Measurements from ENCODE around the gene ENOX1. TPM values are rescaled to one million over a fixed set of nuclear protein-coding genes. Genes with fewer than 3 reads are reported as not detected.

Gene ENOX1
- polyA plus RNA-seq, 5 donors = 5.4 to 8.7 (median 6.1) TPM

DNA sequence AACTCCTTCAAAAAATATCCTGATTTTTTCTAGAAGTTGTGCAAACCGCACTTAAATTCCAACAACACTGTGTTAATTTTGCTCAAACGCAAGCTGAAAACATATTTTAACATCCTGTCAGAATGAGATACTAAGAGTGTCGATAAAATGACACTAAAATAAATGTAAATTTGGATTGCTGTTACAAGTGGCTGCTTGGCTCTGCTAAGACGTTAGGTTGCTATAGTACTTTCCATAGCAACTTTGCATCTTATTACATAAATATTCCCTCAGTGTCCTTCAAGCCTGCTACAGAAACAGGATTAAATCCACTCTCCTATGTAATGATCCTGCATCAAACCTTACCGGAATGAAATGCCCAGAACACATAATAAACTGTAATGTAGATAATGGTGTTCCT, 471.2 kb downstream of the ENOX1 start:
- DNase-seq = no peak

GRCh38 chr13:43309311-43309710, 477.5 kb downstream of the ENOX1 start:
- DNase-seq = no peak

GRCh38 chr13:43307921-43308433, 478.8 kb downstream of the ENOX1 start:
- peak; percentile 44 to 45 for DNase-seq

DNA sequence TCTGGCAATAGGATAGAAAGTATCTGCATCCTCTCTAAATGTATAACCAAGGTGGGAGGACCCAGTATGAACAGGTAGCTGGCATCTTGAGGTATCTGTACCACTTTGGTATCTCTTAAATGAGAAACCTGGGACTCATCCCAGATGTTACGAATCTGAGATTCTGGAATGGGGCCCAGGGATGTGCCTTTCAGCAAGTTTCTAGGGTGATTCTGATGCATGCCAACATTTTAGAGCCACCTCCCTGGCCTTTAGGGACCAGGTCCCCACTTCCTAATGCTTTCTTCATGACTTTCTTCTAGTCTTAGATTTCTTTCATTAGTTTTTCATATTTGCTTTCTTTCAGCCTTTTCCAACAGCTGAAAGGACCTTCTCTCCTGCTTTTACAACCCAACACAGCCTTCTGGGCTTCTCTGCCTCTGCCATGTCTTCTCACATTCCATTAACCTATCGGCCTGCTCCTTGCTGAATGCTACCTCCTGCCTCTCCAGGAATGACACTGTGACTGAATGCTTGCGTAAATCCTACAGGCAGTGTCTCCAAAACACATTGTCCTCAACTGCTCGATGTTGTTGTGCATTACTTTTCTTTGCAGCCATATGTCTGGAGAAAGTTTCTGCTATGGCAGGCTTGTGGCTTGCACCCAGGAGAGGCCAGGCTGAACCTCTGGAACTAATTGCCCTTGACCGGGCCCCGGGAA, 479.4 kb downstream of the ENOX1 start:
- no peak for DNase-seq

DNA sequence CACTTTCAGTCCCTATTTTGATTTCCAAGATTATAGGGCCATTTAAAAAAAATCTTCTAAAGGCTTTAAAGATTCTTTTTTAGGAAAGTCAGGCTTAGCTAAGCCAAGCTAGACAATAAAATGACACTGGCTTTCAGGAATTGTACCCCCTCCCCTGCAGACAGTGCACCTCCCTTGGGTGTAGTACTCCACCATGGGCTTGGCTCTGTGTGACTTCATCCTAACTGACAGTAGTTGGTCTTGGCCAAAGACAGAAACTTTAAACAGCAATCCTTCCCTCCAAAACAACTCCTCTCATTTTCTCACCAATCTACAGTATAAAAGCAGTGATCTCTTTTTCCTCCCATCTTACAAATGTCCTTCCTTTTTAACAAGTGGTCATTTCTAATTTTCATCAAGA, 480.4 kb downstream of the ENOX1 start:
- no peak for DNase-seq

DNA sequence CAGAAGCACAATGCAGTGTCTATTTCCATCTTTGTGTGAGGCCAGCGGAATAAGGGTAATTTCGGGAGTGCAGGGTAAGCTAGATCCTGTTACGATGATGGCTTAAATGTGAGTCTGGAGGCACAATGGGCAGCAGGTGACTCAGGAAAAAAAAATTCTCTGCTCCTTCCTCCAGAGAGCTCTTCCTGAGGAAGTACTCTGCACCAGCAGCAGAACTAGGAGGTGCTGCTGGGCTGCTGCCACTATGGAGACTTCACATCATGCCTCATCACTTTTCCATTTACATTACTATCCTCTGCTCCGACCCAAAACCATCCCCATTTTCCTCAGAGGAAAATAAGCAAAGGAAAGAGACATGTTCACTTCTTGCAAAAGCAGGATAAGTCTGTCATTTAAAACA, 481.4 kb downstream of the ENOX1 start:
- no peak for DNase-seq

GRCh38 chr13:43304945-43305344, 481.8 kb downstream of the ENOX1 start:
- no peak for DNase-seq

- no peak for DNase-seq
Measured at GRCh38 chr13:43304449-43304848, 482.3 kb downstream of the ENOX1 start.

GRCh38 chr13:43303033-43303729, 483.6 kb downstream of the ENOX1 start:
- DNase-seq = peak; percentile 42 to 63

DNA sequence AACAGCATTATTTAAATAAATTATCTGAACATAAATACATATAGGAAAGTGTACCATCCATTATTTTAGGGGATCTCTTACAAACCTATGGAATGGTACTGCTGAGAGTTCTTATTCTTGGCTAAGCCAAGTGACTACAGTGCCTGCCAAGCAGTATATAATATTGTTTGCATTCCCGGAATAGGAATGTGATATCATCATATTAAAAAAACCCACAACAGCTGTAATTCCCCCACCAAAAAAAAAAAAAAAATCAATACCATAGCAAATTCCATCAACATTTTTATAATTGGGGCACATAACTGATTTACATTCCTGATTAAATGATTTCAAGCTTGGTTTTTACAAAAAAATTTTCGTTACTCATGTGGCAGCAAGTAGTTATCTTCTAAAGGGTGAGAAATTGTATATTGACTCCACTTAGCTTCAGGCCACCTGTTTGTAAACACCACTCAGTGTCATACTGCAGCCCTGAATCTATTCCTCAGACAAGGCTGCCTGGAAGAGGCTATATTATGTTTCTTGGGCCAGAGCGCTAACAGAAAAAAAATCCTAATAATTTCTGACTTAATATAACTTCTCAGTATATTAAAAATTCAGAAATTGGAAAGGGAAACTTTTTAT, 485.3 kb downstream of the ENOX1 start:
- DNase-seq = no peak

DNA sequence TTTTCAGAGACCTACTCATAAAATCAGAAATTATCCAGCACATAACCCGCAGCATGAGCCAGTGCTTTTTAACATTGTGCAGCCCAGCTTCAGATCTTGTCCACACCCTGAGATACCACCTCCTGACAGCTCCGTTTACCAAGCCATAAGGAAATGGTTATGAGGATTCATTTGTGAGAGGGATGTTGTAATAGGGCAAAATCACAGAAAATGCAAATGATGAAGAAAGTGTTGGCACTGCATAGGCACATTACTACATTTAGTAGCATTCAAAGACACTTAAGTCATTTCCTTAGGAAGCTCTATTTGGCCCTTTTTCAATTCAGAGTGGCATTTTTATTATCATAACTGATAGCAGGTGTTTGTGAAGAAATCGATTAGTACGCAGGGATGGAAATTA, 485.9 kb downstream of the ENOX1 start:
- DNase-seq = no peak

DNA sequence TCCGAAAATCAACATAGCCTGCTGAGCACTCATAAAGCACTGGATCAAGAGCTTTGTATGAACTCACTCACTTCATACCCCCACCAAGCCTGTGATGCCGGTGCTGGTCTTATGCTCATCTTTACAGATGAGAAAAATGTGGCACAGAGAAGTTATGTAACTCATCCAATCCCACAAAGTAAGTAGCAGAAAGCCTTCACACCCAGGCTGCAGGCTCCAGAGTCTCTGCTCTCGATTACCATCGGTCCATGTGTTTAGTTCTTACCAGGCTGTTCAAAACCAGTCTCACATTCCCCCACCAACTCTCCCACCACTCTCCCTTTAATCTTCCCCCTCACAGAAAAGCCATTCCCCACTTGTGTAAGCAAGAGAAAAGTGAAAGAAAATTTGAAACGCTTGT, 487.4 kb downstream of the ENOX1 start:
- DNase-seq = no peak

GRCh38 chr13:43298816-43299215, 488.0 kb downstream of the ENOX1 start:
- DNase-seq = no peak

DNA sequence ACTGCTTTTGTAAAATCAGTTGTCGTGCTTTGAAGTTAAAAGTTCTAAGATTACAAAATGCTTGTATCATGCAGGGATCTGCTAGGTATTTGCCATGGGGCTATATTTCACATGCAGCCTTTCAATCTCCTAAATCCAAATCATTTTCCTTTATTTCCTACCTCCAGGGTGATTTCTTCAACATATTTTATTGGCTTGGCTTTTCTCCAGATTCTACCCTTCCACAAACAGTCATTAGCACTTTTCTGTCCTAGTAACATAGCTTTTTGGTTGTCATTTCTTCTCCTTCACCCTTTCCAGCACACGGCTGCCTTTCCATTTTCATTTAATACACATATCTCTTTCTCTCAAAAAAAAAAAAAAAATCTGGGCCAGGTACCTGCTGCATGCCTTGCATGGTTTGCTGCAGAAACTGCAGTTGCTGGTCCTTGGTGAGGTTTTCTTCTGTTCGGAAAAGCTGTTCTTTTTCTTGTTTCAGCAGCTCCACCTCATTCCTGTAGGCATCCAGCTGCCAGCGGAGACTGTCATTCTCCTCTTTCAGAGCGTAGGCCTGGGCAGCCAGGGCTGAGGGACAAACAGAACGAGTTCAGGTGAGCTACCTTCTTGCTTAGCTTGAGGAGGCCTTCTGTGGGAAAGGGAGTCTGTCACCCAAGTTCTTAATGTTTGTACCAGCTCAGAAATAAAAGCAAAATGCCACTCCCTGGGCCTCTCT, 488.6 kb downstream of the ENOX1 start:
- no peak for DNase-seq

DNA sequence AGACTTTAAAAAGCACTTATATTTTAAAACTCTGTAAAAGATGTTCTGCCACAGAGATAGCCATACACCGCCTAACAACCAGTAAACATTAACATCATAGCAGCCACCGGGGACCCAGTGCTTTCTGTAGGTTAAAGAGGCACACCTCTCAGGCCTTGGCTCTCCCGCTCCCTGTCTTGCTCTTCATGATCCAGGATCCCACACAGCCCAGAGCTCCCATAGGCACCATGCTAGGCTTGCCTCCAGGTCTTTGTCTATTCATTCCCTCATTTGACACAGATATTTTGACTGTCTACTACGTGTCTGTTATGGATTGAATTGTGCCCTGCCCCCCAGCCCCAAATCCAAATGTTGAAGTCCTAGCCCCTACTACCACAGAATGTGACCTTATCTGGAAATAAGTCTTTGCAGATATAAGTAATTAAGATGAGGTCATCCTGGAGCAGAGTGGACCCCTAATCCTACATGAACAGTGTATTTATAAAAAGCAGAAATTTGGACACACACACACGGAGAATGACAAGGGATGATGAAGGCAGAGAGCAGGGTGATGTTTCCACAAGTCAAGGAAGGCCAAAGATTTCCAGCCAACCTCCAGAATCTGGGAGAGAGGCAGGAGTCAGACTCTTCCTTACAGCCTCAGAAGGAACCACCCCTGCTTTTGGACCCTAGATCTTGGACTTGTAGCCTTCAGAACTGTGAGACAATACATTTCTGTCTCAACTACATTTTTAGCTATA, 490.8 kb downstream of the ENOX1 start:
- DNase-seq = no peak

GRCh38 chr13:43295321-43295720, 491.5 kb downstream of the ENOX1 start:
- DNase-seq = no peak

- DNase-seq = no peak
Measured at GRCh38 chr13:43294412-43294811, 492.4 kb downstream of the ENOX1 start.

GRCh38 chr13:43293986-43294385, 492.8 kb downstream of the ENOX1 start:
- DNase-seq = no peak

DNA sequence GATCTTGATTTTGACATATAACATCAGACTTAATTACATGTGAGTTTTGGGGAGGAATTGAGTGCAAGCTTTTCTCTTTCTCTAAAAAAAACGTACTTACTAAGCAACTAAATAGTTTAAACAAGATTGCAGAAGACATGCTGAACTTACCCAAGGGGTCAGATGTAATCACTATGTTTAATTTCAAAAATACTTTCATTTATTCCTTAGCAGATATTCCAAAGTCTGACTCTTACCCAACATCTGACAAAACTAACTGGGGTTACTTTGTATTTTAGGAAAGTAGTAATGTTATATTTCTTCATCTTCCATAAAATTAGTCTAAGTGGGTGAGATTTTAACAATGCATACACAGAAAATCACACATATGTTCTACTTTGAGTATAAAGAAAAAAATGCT, 493.2 kb downstream of the ENOX1 start:
- no peak for DNase-seq

GRCh38 chr13:43293008-43293407, 493.8 kb downstream of the ENOX1 start:
- no peak for DNase-seq

- DNase-seq = no peak
Measured at GRCh38 chr13:43291287-43292060, 495.3 kb downstream of the ENOX1 start.

Data from right lung (tissue), 5 donors.